Panc1 (cell line): ENCODE measurements around the gene ANKRD33B. TPM values are rescaled to one million over a fixed set of nuclear protein-coding genes. Genes with fewer than 3 reads are reported as not detected.

Experiments
- ATAC-seq: fragments of 200-7000 bp; cut with Tn5 transposase; 2 replicates; pipeline ENCODE4 v1.9.1; 2020; ENCODE audit warnings: mild to moderate bottlenecking, moderate library complexity
- BruUV-seq: library from RNA; stranded (reverse); fragments of 400-500 nt; replicated peaks from 2 replicates; lab custom pipeline; 2021; lab: Mats Ljungman, UMichigan
- CTCF ChIA-PET: fragments of 300-600 bp; sonication (Branson Sonifier 250); formaldehyde crosslinking; loops from one replicate; lab custom pipeline; 2022; ENCODE audit warnings: antibody characterized with exemption; lab: Charles Lee
- POLR2A ChIA-PET: fragments of 300-600 bp; sonication (Branson Sonifier 250); formaldehyde crosslinking; loops from one replicate; lab custom pipeline; 2022; ENCODE audit warnings: antibody characterized with exemption; lab: Charles Lee
- DNase-seq: peaks from one replicate; pipeline ENCODE4 v3.0.0-alpha.2; 2010; ENCODE audit warnings: low read depth, low spot score
- H3K27ac ChIP-seq: 2 replicates; pipeline ENCODE4 v1.5.1; 2011; ENCODE audit warnings: mild to moderate bottlenecking, low read length, inconsistent platforms
- H3K27me3 ChIP-seq: fragments of 200-500 bp; sonication (Bioruptor generic); 2 replicates; pipeline ENCODE4 v1.6.0; 2014; ENCODE audit warnings: low read length, inconsistent platforms; ENCODE audit not compliant: control insufficient read depth, insufficient read depth
- H3K36me3 ChIP-seq: fragments of 200-500 bp; sonication (Bioruptor generic); 2 replicates; pipeline ENCODE4 v1.5.1; 2014; ENCODE audit warnings: inconsistent platforms, mild to moderate bottlenecking, low read length, moderate library complexity; ENCODE audit not compliant: control insufficient read depth, insufficient read depth
- H3K4me1 ChIP-seq: 2 replicates; pipeline ENCODE4 v1.5.1; 2011; ENCODE audit warnings: inconsistent platforms, mild to moderate bottlenecking, low read length, moderate library complexity; ENCODE audit not compliant: control insufficient read depth, insufficient read depth
- H3K4me3 ChIP-seq, 2 experiments: 2 replicates each; pipeline ENCODE4 v1.5.1; 2011 to 2012; ENCODE audit warnings: low read depth in 2 of 2, low read length in 2 of 2, mild to moderate bottlenecking in 2 of 2, inconsistent platforms in 1 of 2, moderate library complexity in 1 of 2
- H3K9me3 ChIP-seq: fragments of 200-500 bp; sonication (Bioruptor generic); 2 replicates; pipeline ENCODE4 v1.5.1; 2014; ENCODE audit warnings: low read depth, mild to moderate bottlenecking, inconsistent platforms, low read length, moderate library complexity; ENCODE audit not compliant: control insufficient read depth, insufficient read depth
- POLR2AphosphoS5 ChIP-seq: IDR thresholded peaks from 2 replicates; pipeline ENCODE4 v1.6.1; 2012; ENCODE audit warnings: mild to moderate bottlenecking, low read depth, low read length, moderate library complexity
- REST ChIP-seq, 2 experiments: IDR thresholded peaks; 2 replicates each; pipeline ENCODE4 v1.6.1; 2011 to 2012; ENCODE audit warnings: low read depth in 2 of 2, control low read depth in 1 of 2, low read length in 1 of 2, mild to moderate bottlenecking in 1 of 2, moderate library complexity in 1 of 2; ENCODE audit not compliant: insufficient read depth in 1 of 2
- SIN3A ChIP-seq: IDR thresholded peaks from 2 replicates; pipeline ENCODE4 v1.6.1; 2012; ENCODE audit warnings: low read depth, mild to moderate bottlenecking, low read length, moderate library complexity, borderline replicate concordance; ENCODE audit not compliant: insufficient read depth
- TCF7L2 ChIP-seq: IDR thresholded peaks from 2 replicates; pipeline ENCODE4 v1.6.1; 2011; ENCODE audit warnings: mild to moderate bottlenecking, low read depth, low read length, inconsistent platforms
- in situ Hi-C: cut with HindIII; loops from 2 replicates; pipeline ENCODE4 v1.10.0; 2016; ENCODE audit warnings: low sequenced_read_pairs, low pct_unique_long_range_greater_than_20kb
- intact Hi-C: fragments of 100-400 bp; cut with micrococcal nuclease; formaldehyde crosslinking; loops from one replicate; pipeline ENCODE4 v1.10.0; 2022; ENCODE audit not compliant: unreplicated experiment
- total RNA-seq: library from RNA; stranded (reverse); gene quantifications from one replicate; pipeline ENCODE4 v1.2.1, GENCODE V29; 2021; ENCODE audit not compliant: unreplicated experiment
- TF ChIP-seq, protein P1 (sequence below): fragments of 450-650 bp; IDR thresholded peaks from 2 replicates; pipeline ENCODE4 v1.5.1; 2017; ENCODE audit warnings: mild to moderate bottlenecking

The ANKRD33B gene
- total RNA-seq, 1 experiment from 2014 or later: 19.1 TPM

- ChIA-PET POLR2A (no interaction called here), CTCF (no interaction called here)
- no TSS peak for BruUV-seq
- TF ChIP-seq TCF7L2 (no peak), POLR2AphosphoS5 (no peak), REST (IDR thresholded peaks at IDR 0.05; ENCODE audit: insufficient read depth in 1 of 2, low read depth in 2 of 2, low read length in 1 of 2) (no peak), SIN3A (no peak)
- TF ChIP-seq, protein P1, sequence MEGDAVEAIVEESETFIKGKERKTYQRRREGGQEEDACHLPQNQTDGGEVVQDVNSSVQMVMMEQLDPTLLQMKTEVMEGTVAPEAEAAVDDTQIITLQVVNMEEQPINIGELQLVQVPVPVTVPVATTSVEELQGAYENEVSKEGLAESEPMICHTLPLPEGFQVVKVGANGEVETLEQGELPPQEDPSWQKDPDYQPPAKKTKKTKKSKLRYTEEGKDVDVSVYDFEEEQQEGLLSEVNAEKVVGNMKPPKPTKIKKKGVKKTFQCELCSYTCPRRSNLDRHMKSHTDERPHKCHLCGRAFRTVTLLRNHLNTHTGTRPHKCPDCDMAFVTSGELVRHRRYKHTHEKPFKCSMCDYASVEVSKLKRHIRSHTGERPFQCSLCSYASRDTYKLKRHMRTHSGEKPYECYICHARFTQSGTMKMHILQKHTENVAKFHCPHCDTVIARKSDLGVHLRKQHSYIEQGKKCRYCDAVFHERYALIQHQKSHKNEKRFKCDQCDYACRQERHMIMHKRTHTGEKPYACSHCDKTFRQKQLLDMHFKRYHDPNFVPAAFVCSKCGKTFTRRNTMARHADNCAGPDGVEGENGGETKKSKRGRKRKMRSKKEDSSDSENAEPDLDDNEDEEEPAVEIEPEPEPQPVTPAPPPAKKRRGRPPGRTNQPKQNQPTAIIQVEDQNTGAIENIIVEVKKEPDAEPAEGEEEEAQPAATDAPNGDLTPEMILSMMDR: no peak
- Histone ChIP-seq H3K27me3 (no peaks in the 10 kb centered on the region), H3K4me1 (peaks cover 35% of the 10 kb centered on the region), H3K27ac (0 out of 2 replicates have a peak overlapping the region, but pooled peaks have one; percentile 25), H3K4me3 (no peak overlapping the region), H3K9me3 (no peaks in the 10 kb centered on the region), H3K36me3 (no peaks in the 10 kb centered on the region)
- ATAC-seq: no peak
- DNase-seq: no peak
- intact Hi-C loops: no loop called here
- in situ Hi-C loops: no loop called here
Observed at GRCh38 chr5:10588109-10588775, 24.4 kb downstream of the ANKRD33B start.

DNA sequence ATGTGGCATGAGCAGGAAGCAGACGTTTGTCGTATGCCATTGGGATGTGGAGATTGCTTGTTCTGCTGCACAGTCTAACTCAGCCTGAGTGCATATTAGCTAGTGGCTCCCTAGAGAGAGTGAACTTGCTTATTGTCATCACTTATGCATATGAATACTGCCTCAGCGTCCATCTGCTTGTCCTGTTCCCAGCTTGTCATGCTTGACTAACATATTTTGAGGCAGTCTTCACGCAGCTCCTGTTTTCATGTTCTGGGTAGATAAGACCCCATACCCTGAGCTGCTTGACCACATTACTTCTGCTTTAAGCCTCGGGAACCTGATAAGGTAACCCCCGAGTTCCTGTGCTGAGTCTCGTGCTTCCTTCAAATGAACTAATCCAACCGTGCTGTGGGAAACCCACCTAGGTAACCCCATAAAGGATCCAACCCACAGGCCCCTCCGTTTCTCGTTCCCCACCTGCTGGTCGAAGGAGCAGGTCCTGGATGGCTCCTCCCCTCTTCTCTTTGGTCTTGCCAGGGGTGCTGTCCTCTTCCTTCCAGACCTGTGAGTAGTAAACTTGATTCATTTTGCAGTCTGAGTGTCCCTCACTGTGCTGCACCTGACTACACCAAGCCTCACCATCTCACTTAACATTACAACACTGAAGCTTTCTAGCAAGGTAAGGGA, 25.0 kb downstream of the ANKRD33B start:
- Histone ChIP-seq H3K36me3 (no peaks in the 10 kb centered on the region), H3K27me3 (no peaks in the 10 kb centered on the region), H3K9me3 (no peaks in the 10 kb centered on the region), H3K27ac (peak overlapping the region; percentile 31), H3K4me3 (no peak overlapping the region), H3K4me1 (peaks cover 41% of the 10 kb centered on the region)
- intact Hi-C loops: no loop called here
- TF ChIP-seq, protein P1: no peak
- TF ChIP-seq POLR2AphosphoS5 (no peak), REST (IDR thresholded peaks at IDR 0.05; ENCODE audit: insufficient read depth in 1 of 2, low read depth in 2 of 2, low read length in 1 of 2) (no peak), TCF7L2 (no peak), SIN3A (no peak)
- DNase-seq (no peak), ATAC-seq (peak; percentile 62)
- ChIA-PET CTCF (no interaction called here), POLR2A (no interaction called here)
- in situ Hi-C loops: no loop called here
- BruUV-seq: no TSS peak
